ENCODE data around the gene CNTNAP2.

The CNTNAP2 gene

GRCh38 chr7:146736446-146737190 is 620.0 kb downstream of the CNTNAP2 start:
- DNase-seq (ENCODE audit: low read depth), result no peak
- no peak overlapping the region for H3K4me3 ChIP-seq (ENCODE audit: control insufficient read depth, low read depth, low read length)
- no peak for TF ChIP-seq CTCF (conservative IDR thresholded peaks at IDR 0.05; ENCODE audit: control insufficient read depth, insufficient read depth, low read depth, low read length)

GRCh38 chr7:146740039-146740438 is 623.4 kb downstream of the CNTNAP2 start:
- no peak for DNase-seq (ENCODE audit: low read depth)
- TF ChIP-seq CTCF (conservative IDR thresholded peaks at IDR 0.05; ENCODE audit: control insufficient read depth, insufficient read depth, low read depth, low read length), result no peak

GRCh38 chr7:146741911-146742310 is 625.3 kb downstream of the CNTNAP2 start:
- no peak for TF ChIP-seq CTCF (conservative IDR thresholded peaks at IDR 0.05; ENCODE audit: control insufficient read depth, insufficient read depth, low read depth, low read length)
- DNase-seq (ENCODE audit: low read depth), result no peak
- H3K4me3 ChIP-seq (ENCODE audit: control insufficient read depth, low read depth, low read length), result no peak overlapping the region

More at GRCh38 chr7:146740039-146740438, 623.4 kb downstream of the CNTNAP2 start:
- H3K4me3 ChIP-seq (ENCODE audit: control insufficient read depth, low read depth, low read length), result no peak overlapping the region

- DNase-seq (ENCODE audit: low read depth), result no peak
- H3K4me3 ChIP-seq (ENCODE audit: control insufficient read depth, low read depth, low read length), result no peak overlapping the region
- TF ChIP-seq CTCF (conservative IDR thresholded peaks at IDR 0.05; ENCODE audit: control insufficient read depth, insufficient read depth, low read depth, low read length), result no peak
Measured at GRCh38 chr7:146754385-146754784, 637.8 kb downstream of the CNTNAP2 start.

GRCh38 chr7:146755585-146755984 is 639.0 kb downstream of the CNTNAP2 start:
- no peak overlapping the region for H3K4me3 ChIP-seq (ENCODE audit: control insufficient read depth, low read depth, low read length)
- no peak for TF ChIP-seq CTCF (conservative IDR thresholded peaks at IDR 0.05; ENCODE audit: control insufficient read depth, insufficient read depth, low read depth, low read length)

GRCh38 chr7:146764458-146764857 is 647.9 kb downstream of the CNTNAP2 start:
- no peak for DNase-seq (ENCODE audit: low read depth)
- no peak for TF ChIP-seq CTCF (conservative IDR thresholded peaks at IDR 0.05; ENCODE audit: control insufficient read depth, insufficient read depth, low read depth, low read length)
- no peak overlapping the region for H3K4me3 ChIP-seq (ENCODE audit: control insufficient read depth, low read depth, low read length)

More at GRCh38 chr7:146755585-146755984, 639.0 kb downstream of the CNTNAP2 start:
- DNase-seq (ENCODE audit: low read depth), result no peak

Data from fibroblast of mammary gland (primary cell).